ENCODE data around the gene ZNF274. TPM values are rescaled to one million over a fixed set of nuclear protein-coding genes. Genes with fewer than 3 reads are reported as not detected.

ZNF274 gene
- polyA plus RNA-seq, 1 of the 3 experiments (the other 2 are of a cell fraction): 3.1 TPM

GRCh38 chr19:58166268-58166667, 16.6 kb upstream of the ZNF274 start:
- CTCF ChIA-PET: interaction anchor here (0.8 kb wide), 1 partner anchor 11 kb away, joined by 3 read pairs; no protein-coding TSS in a partner anchor

More at GRCh38 chr19:58166268-58166667, 16.6 kb upstream of the ZNF274 start:
- TF ChIP-seq POLR2AphosphoS5 (IDR thresholded peaks at IDR 0.05; ENCODE audit: low read depth, low read length): no peak
- TF ChIP-seq, protein P1, sequence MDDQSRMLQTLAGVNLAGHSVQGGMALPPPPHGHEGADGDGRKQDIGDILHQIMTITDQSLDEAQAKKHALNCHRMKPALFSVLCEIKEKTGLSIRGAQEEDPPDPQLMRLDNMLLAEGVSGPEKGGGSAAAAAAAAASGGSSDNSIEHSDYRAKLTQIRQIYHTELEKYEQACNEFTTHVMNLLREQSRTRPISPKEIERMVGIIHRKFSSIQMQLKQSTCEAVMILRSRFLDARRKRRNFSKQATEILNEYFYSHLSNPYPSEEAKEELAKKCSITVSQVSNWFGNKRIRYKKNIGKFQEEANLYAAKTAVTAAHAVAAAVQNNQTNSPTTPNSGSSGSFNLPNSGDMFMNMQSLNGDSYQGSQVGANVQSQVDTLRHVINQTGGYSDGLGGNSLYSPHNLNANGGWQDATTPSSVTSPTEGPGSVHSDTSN (IDR thresholded peaks at IDR 0.05): no peak
- TF ChIP-seq RAD21 (IDR thresholded peaks at IDR 0.05; ENCODE audit: low read length): no peak
- TF ChIP-seq RXRA (IDR thresholded peaks at IDR 0.05; ENCODE audit: borderline replicate concordance, low read depth): no peak
- no peak for TF ChIP-seq FOXM1 (IDR thresholded peaks at IDR 0.05; ENCODE audit: low read depth)
- TF ChIP-seq YY1 (IDR thresholded peaks at IDR 0.05; ENCODE audit: low read depth): no peak
- no peak for TF ChIP-seq USF2 (IDR thresholded peaks at IDR 0.05; ENCODE audit: borderline replicate concordance, low read depth, low read length)
- TF ChIP-seq, protein P2, sequence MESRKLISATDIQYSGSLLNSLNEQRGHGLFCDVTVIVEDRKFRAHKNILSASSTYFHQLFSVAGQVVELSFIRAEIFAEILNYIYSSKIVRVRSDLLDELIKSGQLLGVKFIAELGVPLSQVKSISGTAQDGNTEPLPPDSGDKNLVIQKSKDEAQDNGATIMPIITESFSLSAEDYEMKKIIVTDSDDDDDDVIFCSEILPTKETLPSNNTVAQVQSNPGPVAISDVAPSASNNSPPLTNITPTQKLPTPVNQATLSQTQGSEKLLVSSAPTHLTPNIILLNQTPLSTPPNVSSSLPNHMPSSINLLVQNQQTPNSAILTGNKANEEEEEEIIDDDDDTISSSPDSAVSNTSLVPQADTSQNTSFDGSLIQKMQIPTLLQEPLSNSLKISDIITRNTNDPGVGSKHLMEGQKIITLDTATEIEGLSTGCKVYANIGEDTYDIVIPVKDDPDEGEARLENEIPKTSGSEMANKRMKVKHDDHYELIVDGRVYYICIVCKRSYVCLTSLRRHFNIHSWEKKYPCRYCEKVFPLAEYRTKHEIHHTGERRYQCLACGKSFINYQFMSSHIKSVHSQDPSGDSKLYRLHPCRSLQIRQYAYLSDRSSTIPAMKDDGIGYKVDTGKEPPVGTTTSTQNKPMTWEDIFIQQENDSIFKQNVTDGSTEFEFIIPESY (IDR thresholded peaks at IDR 0.05; ENCODE audit: borderline replicate concordance, low read depth): no peak
- no peak for TF ChIP-seq TAF1 (IDR thresholded peaks at IDR 0.05; ENCODE audit: borderline replicate concordance, low read depth, low read length)
- no peak for TF ChIP-seq USF1 (IDR thresholded peaks at IDR 0.05; ENCODE audit: borderline replicate concordance, low read depth)
- H3K4me2 ChIP-seq: no peak overlapping the region
- H2AFZ ChIP-seq (ENCODE audit: low read depth): no peak overlapping the region
- no peaks in the 10 kb centered on the region for H4K20me1 ChIP-seq (ENCODE audit: insufficient read depth)
- H3K9ac ChIP-seq: no peak overlapping the region
- no peaks in the 10 kb centered on the region for H3K79me2 ChIP-seq (ENCODE audit: insufficient read depth)
- H3K4me3 ChIP-seq (ENCODE audit: low read depth in 2 of 2, low read length in 1 of 2): no peak overlapping the region
- no peaks in the 10 kb centered on the region for H3K9me2 ChIP-seq
- H3K9me3 ChIP-seq: no peaks in the 10 kb centered on the region; the same call in none of the 2 replicates
- H3K27ac ChIP-seq (ENCODE audit: low read depth in 2 of 2, low read length in 1 of 2): no peak overlapping the region
- no peaks in the 10 kb centered on the region for H3K27me3 ChIP-seq (ENCODE audit: insufficient read depth)
- no peaks in the 10 kb centered on the region for H3F3A ChIP-seq (replicated peaks; ENCODE audit: insufficient read depth)
- POLR2A ChIA-PET: no interaction called here
- WGBS (ENCODE audit: low lambda C conversion rate): 7% methylated on average over 1 of the region's 1 CpG
- no peaks in the 10 kb centered on the region for H3K4me1 ChIP-seq (ENCODE audit: control insufficient read depth in 1 of 2, insufficient read depth in 2 of 2, low read depth in 1 of 2, low read length in 1 of 2)
- H3K36me3 ChIP-seq (replicated peaks in 1 of 2; ENCODE audit: control insufficient read depth in 1 of 2, insufficient read depth in 2 of 2, low read length in 1 of 2): no peaks in the 10 kb centered on the region
- DNase-seq: no peak
